CD4-positive, alpha-beta T cell treated with Interleukin-12 subunit alpha and Interleukin-12 subunit beta, for 1 hour (primary cell): ENCODE measurements around the gene ATL3.
"Not testable (repeated sequence)": the region's sequence is repeated elsewhere in the genome, so short reads cannot be mapped to it uniquely, and the experiment has no call there.

ENCODE experiments used
- DNase-seq: peaks from one replicate; pipeline ENCODE4 v3.0.0-alpha.2; 2020

The ATL3 gene

GRCh38 chr11:63671322-63672155, at the start of gene ATL3:
Gene ATL3 (minus strand): TSS chr11:63671376. CDS start chr11:63671335, 41 bp downstream.
- peak; percentile 96 for DNase-seq

- DNase-seq = no peak
These were observed 49.4 kb upstream of the ATL3 start for GRCh38 chr11:63720611-63721010.

GRCh38 chr11:63719987-63720386, 48.8 kb upstream of the ATL3 start:
- DNase-seq = no peak

GRCh38 chr11:63719001-63719400, 47.8 kb upstream of the ATL3 start:
- no peak for DNase-seq

GRCh38 chr11:63716046-63716445, 44.9 kb upstream of the ATL3 start:
- no peak for DNase-seq

GRCh38 chr11:63713766-63714165, 42.6 kb upstream of the ATL3 start:
- no peak for DNase-seq

- DNase-seq = no peak
These were observed 40.7 kb upstream of the ATL3 start for GRCh38 chr11:63711838-63712237.

GRCh38 chr11:63710476-63711217, 39.5 kb upstream of the ATL3 start:
- DNase-seq = no peak

GRCh38 chr11:63709336-63709884, 38.2 kb upstream of the ATL3 start:
- no peak for DNase-seq

- DNase-seq = no peak
These were observed 37.6 kb upstream of the ATL3 start for GRCh38 chr11:63708764-63709163.

GRCh38 chr11:63705526-63705925, 34.4 kb upstream of the ATL3 start:
- no peak for DNase-seq

GRCh38 chr11:63699896-63700295, 28.7 kb upstream of the ATL3 start:
- DNase-seq = no peak

- DNase-seq = no peak
These were observed 28.0 kb upstream of the ATL3 start for GRCh38 chr11:63698976-63699733.

GRCh38 chr11:63694596-63694995, 23.4 kb upstream of the ATL3 start:
- no peak for DNase-seq

GRCh38 chr11:63687845-63688244, 16.7 kb upstream of the ATL3 start:
- no peak for DNase-seq

GRCh38 chr11:63686926-63687325, 15.8 kb upstream of the ATL3 start:
- DNase-seq = no peak

GRCh38 chr11:63685158-63685721, 14.1 kb upstream of the ATL3 start:
- DNase-seq = not testable (repeated sequence)

- no peak for DNase-seq
These were observed 12.2 kb upstream of the ATL3 start for GRCh38 chr11:63683133-63683991.

- DNase-seq = no peak
These were observed 11.2 kb upstream of the ATL3 start for GRCh38 chr11:63682066-63683021.

GRCh38 chr11:63681321-63682065, 10.3 kb upstream of the ATL3 start, which contains the start of gene RTN3:
Gene RTN3 (plus strand): TSS chr11:63681500. CDS start chr11:63681637, 137 bp downstream.
- DNase-seq = peak; percentile 99
